Measurements from ENCODE around the gene NMT1. TPM values are rescaled to one million over a fixed set of nuclear protein-coding genes. Genes with fewer than 3 reads are reported as not detected.
"Not testable (repeated sequence)": the region's sequence is repeated elsewhere in the genome, so short reads cannot be mapped to it uniquely, and the experiment has no call there.

NMT1 gene
- total RNA-seq, 1 experiment from 2014 or later, result 733 TPM

- no peak for DNase-seq (ENCODE audit: low spot score)
Measured at GRCh38 chr17:45119964-45120363, 58.8 kb downstream of the NMT1 start.

- no peak for DNase-seq (ENCODE audit: low spot score)
Measured at GRCh38 chr17:45120558-45120957, 59.4 kb downstream of the NMT1 start.

DNA sequence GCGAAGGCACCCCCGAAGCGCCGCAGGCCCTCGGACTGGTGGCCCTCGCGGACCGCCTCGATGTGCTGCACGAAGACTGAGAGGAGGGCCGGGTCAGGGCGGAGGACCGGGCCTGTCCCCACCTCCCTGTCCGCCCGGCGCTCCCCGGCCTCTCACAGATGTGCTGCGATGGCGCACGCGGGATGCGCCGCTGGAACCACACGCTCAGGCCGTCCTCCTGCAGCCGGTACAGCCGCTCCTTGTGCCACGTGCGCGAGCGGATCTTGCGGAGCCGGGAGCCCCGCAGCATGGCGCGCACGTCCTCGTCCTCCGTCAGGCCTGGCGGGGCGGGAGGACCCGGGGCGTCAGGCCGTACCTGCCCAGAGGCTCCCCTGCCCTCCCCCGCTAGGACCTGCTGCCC is 59.9 kb downstream of the NMT1 start:
- no peak for DNase-seq (ENCODE audit: low spot score)

GRCh38 chr17:45123076-45123770 is 62.1 kb downstream of the NMT1 start:
- DNase-seq (ENCODE audit: low spot score), result no peak

DNA sequence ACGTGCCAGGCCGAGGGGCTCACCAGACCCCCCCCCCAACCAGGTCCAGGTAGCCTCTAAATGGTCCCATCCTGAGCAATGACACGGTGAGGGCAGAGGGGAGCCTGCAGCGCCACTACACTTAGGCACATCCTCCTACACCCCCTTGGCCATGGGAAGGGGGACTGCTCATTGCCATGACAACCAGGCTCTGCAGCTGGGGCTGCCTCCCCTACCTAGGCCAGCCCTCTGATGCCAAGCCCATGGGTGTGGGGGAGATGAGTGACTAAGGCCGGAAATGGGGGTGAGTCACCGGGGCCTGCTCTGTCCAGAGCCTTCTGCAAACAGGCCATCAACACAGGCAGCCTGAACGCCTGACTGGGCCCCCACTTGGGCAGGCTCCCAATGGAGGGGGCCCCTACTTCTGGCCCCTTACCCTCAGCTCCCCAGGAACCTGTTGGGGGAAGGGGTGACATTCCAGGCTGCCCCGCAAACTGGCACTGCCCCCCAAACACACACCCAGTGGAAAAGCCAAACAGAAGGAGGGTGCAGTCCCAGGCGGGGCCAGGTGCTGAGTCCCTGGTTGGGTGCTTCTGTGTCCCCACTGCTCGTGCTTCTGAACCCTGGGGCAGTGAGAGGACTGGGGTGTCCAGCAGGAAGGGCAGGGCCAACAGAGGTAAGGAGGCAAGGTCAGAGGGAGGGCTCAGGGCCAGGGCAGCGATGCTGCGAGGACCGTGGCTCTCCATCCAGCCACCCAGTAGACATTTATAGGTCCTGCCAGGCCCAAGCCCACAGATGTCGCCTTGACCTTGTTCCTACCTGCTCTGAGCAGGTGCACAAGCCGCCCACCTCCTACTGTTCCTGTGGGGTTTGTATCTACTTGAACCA is 63.0 kb downstream of the NMT1 start:
- peak; percentile 99 for DNase-seq (ENCODE audit: low spot score)

GRCh38 chr17:45124797-45125122 is 63.6 kb downstream of the NMT1 start:
- not testable (repeated sequence) for DNase-seq (ENCODE audit: low spot score)

DNA sequence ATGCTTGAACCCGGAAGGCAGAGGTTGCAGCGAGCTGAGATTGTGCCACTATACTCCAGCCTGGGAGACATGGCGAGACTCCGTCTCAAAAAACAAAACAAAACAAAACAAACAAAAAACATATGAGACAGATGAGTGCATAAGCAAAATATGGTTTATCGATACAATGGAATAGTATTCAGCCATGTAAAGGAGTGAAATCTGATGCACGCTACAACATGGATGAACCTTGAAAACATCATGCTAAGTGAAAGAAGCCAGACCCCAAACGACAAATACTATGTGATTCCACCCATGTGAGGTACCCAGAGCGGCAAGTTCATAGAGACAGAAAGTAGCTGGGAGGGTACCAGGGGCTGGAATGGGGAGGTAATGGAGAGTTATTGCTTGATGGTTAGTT is 64.4 kb downstream of the NMT1 start:
- DNase-seq (ENCODE audit: low spot score), result no peak

DNA sequence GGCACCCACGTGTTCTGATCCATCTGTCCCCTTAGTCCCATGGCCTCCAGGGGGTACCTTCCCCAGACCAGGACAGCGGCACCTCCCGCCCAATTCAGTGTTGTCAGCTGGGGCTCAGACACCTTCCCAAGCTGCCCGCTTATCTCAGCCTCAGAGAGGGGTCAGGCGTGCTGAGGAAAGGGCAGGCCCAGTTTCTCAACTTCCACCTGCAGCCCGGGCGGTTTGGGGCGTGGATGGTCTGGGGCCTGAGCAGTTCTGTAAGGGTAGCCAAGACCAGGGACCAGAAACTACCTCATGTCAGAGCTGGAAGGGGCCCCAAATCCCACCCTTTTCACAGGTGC is 66.1 kb downstream of the NMT1 start:
- DNase-seq (ENCODE audit: low spot score), result no peak

DNA sequence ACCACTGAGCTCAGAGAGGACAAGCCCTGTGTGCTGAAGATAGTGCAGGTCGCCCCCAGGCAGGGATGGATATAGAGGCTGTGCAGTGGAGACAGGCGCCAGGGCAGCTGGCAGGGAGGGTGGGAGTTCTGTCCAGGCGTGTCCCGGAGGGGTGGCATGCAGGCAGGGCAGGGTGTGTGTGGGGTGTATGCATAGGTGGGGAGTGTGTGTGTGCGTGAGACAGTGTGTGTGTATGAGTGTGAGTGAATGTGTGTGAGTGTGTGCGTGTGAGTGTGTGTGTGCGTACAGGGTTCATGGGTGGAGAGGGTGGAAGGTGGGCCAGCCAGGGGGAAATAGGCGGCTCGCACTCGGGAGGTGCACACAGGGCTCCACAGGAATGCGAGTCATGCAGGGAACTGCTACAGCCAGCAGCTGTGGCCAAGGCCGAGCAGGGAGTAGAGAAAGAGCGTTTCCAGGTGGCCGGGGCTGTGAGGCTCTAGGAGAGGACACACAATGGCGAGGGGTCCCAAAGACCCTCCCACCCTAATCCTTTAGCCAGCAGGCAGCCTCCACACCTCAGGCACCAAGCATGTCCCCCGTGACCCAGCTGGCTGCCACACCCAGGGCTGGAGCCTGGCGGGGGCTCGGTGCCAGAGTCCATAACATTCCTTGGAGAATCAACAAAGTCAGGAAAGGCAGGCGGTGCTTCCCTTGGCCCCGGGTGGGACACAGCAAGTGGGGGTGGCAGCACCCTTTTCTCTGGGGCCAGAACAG is 66.6 kb downstream of the NMT1 start:
- peak; percentile 73 for DNase-seq (ENCODE audit: low spot score)

DNA sequence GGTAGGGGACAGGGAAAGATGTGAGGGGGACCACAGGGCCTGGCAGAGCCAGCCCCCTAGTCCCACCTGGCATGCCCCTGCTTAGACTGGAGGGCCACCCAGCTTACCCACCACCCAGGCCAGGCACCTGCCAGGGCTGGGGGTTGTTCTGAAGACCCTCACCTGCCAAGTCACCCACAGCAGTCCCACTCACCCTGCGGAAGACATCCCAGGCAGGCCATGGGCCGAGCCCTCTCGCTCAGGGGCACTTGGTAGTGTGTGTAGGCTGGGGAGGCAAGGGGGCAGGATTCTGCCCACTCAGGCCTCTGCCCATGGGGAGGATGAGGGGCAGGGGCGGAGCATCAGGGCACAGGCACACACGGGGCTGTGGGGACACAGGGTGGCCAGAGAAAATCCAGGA is 67.2 kb downstream of the NMT1 start:
- no peak for DNase-seq (ENCODE audit: low spot score)

- DNase-seq (ENCODE audit: low spot score), result no peak
Measured at GRCh38 chr17:45128989-45129388, 67.9 kb downstream of the NMT1 start.

DNA sequence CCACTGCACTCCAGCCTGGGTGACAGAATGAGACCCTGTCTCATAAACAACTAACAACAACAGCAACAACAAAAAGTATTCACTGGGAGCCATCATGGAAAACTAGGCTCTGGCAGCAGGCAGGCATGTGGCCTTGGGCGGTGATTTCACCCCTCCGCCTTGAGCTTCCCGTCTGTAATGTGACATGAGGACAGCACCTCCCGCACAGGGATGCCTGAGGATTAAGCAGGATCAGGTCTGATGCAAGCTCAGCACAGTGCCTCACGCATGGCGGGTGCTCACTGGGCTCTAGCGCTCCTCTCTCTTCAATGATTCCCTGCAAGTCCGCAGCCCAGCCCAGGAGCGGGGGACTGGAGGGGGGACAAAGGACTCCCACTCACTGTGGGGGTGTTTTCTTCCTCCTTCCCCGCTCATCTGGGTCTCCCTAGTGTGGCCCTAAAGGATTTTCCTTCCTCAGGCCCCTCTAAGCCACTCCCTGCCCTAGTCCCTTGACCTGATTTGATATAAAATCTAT is 68.4 kb downstream of the NMT1 start:
- DNase-seq (ENCODE audit: low spot score), result peak; percentile 74

DNA sequence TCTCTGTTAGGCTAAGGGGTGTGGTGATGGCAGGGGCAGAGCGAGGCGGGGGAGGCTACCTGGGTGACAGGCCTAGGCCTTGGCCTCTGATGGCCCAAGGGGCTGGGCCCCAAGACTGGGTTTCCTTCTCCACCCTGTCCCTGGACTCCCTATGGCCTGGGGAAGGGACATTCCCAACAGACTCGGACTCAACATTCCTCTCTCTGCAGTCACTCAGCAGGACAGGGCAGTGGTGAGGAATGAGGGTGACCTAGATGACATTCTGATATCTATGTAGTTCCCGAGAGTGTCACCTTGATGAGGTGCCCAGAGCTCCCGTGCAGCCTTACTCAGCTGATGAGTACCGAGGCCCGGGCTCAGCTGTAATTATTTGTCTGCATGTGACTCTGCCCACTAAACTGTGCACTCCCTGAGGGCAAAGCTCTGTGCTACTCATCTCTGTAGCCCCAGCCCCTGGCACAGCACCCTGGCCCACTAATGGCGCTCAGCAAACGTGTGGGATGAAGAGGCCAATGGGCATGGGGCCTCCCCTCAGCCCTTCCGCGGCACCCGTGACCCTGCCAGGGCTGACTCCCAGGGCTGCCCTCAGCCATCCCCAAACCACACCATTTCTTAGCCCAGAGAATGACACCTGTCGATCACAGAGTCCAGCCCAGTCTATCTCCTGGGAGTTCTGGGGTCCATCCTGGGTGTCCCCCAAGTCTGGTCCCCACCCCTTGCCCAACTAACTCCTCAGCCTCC is 69.0 kb downstream of the NMT1 start:
- DNase-seq (ENCODE audit: low spot score), result peak; percentile 88

GRCh38 chr17:45130681-45131615 is 69.8 kb downstream of the NMT1 start:
- DNase-seq (ENCODE audit: low spot score), result no peak

GRCh38 chr17:45131616-45132319 is 70.7 kb downstream of the NMT1 start:
- no peak for DNase-seq (ENCODE audit: low spot score)

- DNase-seq (ENCODE audit: low spot score), result no peak
Measured at GRCh38 chr17:45132320-45132571, 71.1 kb downstream of the NMT1 start, which contains the start of gene PLCD3. Gene PLCD3 (minus strand): TSS chr17:45132515. CDS start chr17:45132410, 105 bp downstream.

- peak; percentile 83 for DNase-seq (ENCODE audit: low spot score)
Measured at GRCh38 chr17:45132572-45133463, 71.7 kb downstream of the NMT1 start.

DNA sequence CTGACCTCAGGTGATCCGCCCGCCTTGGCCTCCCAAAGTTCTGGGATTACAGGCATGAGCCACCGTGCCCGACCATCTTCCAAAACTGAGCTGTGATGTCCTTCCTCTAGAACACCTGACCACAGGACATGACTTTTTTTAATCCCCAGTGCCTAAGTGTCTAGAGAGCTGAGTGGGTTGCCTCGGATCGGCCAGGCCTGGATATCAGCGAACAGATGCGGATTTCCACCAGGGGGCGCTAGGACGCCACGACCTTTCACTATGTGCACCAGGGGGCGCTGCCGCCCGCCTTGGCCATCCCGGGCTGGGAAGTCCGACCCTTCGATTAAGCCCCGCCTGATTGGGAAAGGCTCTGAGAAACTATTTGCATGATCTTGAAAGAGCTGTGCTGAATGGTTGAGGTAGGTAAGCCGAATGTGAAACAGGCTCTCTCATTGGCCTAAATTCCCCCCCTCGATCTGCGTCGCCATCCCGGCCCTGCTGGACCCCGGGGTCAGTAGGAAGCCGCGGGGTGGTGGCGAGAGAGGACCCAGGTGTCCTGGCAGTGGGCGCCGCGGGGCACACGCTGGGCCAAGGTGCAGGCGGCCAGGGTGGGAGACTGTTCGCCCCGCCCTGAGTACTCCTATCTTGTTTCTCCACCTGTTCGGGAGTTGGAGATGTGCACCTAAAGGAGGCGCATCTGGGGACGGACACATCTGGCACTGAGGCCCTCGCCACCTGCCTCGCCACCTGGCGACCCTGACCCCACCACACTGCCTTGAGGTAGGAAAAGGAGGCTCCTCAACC is 74.3 kb downstream of the NMT1 start, which contains the start of gene ACBD4:
Gene ACBD4, plus strand, starts transcription at position 496 of the 786 bp plus-strand sequence. CDS start 458 bp downstream, outside the sequence.
- DNase-seq (ENCODE audit: low spot score), result peak; percentile 97

All from A172 (cell line).